ENCODE measurements around the gene UNC119B.

UNC119B gene

GRCh38 chr12:120684523-120684932, 25.7 kb upstream of the UNC119B start:
- no peak overlapping the region for H3K4me3 ChIP-seq (ENCODE audit: low read length)
- DNase-seq (ENCODE audit: low read depth), result peak; percentile 48
- TF ChIP-seq, protein P1, sequence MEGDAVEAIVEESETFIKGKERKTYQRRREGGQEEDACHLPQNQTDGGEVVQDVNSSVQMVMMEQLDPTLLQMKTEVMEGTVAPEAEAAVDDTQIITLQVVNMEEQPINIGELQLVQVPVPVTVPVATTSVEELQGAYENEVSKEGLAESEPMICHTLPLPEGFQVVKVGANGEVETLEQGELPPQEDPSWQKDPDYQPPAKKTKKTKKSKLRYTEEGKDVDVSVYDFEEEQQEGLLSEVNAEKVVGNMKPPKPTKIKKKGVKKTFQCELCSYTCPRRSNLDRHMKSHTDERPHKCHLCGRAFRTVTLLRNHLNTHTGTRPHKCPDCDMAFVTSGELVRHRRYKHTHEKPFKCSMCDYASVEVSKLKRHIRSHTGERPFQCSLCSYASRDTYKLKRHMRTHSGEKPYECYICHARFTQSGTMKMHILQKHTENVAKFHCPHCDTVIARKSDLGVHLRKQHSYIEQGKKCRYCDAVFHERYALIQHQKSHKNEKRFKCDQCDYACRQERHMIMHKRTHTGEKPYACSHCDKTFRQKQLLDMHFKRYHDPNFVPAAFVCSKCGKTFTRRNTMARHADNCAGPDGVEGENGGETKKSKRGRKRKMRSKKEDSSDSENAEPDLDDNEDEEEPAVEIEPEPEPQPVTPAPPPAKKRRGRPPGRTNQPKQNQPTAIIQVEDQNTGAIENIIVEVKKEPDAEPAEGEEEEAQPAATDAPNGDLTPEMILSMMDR (conservative IDR thresholded peaks at IDR 0.05; ENCODE audit: low read length), result no peak

DNA sequence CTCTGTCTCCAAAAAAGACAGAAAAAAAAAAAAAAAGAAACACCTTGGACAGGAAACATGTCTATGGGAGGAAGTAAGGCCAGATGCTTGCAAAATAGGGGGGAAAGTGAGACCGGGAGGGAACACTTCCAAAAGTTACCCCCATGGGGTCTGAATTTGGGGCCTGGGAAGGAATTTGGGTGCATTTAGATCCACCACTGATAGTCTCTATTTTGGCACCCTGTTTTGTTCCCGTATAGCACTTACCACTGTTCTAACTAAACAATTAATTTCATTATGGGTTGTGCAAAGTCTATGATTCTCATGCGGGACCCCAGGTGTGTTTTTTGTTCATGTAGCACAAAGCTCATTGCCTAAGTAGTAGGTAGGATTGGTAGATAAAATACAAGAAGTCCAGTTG, 24.7 kb upstream of the UNC119B start:
- H3K4me3 ChIP-seq (ENCODE audit: low read length), result no peak overlapping the region
- DNase-seq (ENCODE audit: low read depth), result no peak
- TF ChIP-seq, protein P1 (conservative IDR thresholded peaks at IDR 0.05; ENCODE audit: low read length), result no peak

DNA sequence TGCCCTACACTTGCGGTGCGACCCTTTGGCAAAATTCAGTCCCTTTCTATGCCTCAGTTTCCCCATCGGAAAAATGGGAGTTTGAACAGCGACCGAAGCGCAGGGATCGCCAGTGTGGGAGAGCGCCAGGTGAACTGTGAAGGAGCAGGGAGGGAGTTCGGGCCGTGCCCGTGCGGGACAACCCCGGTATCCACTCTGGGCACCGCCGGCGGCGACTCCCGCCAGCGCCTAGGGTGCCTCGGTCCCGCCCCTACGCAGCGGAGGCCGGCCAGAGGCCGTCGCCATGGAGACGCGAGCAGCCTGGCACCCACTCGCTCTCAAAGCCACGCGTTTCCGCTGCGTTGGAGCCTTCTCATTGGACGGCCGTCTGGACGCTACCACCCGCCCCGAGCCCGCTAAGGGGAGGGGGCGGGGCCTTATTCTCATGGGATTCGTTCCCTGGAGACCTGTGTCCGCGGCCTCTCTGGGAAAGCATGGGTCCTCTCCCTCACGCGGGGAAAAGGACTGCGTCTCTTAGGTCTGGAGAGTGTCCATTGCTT, 24.0 kb upstream of the UNC119B start:
- H3K4me3 ChIP-seq (ENCODE audit: low read length), result peak overlapping the region; percentile 74
- TF ChIP-seq, protein P1 (conservative IDR thresholded peaks at IDR 0.05; ENCODE audit: low read length), result no peak
- DNase-seq (ENCODE audit: low read depth), result peak; percentile 95

GRCh38 chr12:120686690-120687577, 23.3 kb upstream of the UNC119B start, which contains the start of gene MLEC:
TSS of gene MLEC (plus strand) at chr12:120687149. CDS start at chr12:120687297, 148 bp downstream.
- TF ChIP-seq, protein P1 (conservative IDR thresholded peaks at IDR 0.05; ENCODE audit: low read length), result no peak
- DNase-seq (ENCODE audit: low read depth), result peak; percentile 96
- peak within 1 kb of the TSS; percentile 74 for H3K4me3 ChIP-seq (ENCODE audit: low read length)

GRCh38 chr12:120687578-120688289, 22.5 kb upstream of the UNC119B start:
- H3K4me3 ChIP-seq (ENCODE audit: low read length), result peak overlapping the region; percentile 74
- TF ChIP-seq, protein P1 (conservative IDR thresholded peaks at IDR 0.05; ENCODE audit: low read length), result no peak
- DNase-seq (ENCODE audit: low read depth), result peak; percentile 25

DNA sequence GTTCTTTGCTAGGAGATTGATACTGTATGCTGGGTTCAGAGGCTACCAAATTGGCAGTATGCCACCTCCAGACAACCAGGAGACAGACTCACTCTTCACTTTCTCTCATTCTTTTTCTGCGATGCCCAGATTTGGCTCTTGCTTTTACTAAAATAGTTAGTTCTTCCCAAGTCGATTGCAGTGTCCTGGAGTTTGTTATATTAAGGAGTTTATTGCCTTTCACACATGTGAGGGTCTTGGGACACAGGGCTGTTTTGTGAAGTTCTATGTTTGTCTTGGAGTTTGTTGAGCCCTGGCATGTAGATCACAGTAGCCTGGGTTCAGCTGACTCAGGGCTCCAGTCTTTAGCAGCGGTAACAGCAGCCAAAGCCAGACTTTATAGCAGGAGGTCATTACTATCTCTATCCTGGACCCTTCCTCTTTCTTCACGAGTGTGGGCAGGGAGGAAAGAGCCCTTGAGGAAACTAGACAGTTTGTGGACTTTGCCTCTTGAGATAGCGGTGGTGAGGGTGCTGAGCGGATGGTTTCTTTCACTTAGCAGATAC, 21.7 kb upstream of the UNC119B start:
- DNase-seq (ENCODE audit: low read depth), result peak; percentile 29
- TF ChIP-seq, protein P1 (conservative IDR thresholded peaks at IDR 0.05; ENCODE audit: low read length), result no peak
- H3K4me3 ChIP-seq (ENCODE audit: low read length), result peak overlapping the region; percentile 74

Data from AG10803 (cell line).